Activated CD8-positive, alpha-beta T cell treated with anti-CD3 and anti-CD28 coated beads for 36 hours (primary cell): Measurements from ENCODE around the gene KCTD16. TPM values are rescaled to one million over a fixed set of nuclear protein-coding genes. Genes with fewer than 3 reads are reported as not detected.

Experiments used
- ATAC-seq: fragments of 200-7000 bp; cut with Tn5 transposase; one replicate; pipeline ENCODE4 v1.10.0; 2021; ENCODE audit warnings: mild to moderate bottlenecking, moderate library complexity
- CTCF ChIA-PET: fragments of 350-600 bp; sonication (Branson Sonifier 250); formaldehyde crosslinking; loops from one replicate; lab custom pipeline; 2021; ENCODE audit warnings: antibody characterized with exemption; lab: Charles Lee
- POLR2A ChIA-PET: fragments of 350-600 bp; sonication (Branson Sonifier 250); formaldehyde crosslinking; loops from one replicate; lab custom pipeline; 2021; ENCODE audit warnings: antibody characterized with exemption; lab: Charles Lee
- DNase-seq: peaks from one replicate; pipeline ENCODE4 v3.0.0-alpha.2; 2020
- H3K27ac Mint-ChIP-seq: one replicate; pipeline ENCODE4 v1.8.0; 2021; ENCODE audit warnings: mild to moderate bottlenecking, mixed read lengths
- H3K27me3 Mint-ChIP-seq: one replicate; pipeline ENCODE4 v1.8.0; 2021; ENCODE audit warnings: mixed read lengths
- H3K36me3 Mint-ChIP-seq: one replicate; pipeline ENCODE4 v1.8.0; 2021; ENCODE audit warnings: low read depth, mixed read lengths
- H3K4me1 Mint-ChIP-seq: one replicate; pipeline ENCODE4 v1.8.0; 2021; ENCODE audit warnings: low read depth, mixed read lengths
- H3K4me3 Mint-ChIP-seq: one replicate; pipeline ENCODE4 v1.8.0; 2021; ENCODE audit warnings: mild to moderate bottlenecking, moderate library complexity, mixed read lengths
- H3K9me3 Mint-ChIP-seq: one replicate; pipeline ENCODE4 v1.8.0; 2021; ENCODE audit warnings: mixed read lengths
- intact Hi-C: fragments of 100-400 bp; cut with micrococcal nuclease; formaldehyde crosslinking; loops from one replicate; pipeline ENCODE4 v1.10.0; 2022
- total RNA-seq, 2 experiments: library from RNA; stranded (reverse); gene quantifications; one replicate each; pipeline ENCODE4 v1.2.3, GENCODE V29; 2021
- TF ChIP-seq, protein P1 (sequence below): fragments of 200-600 bp; IDR thresholded peaks from one replicate; pipeline ENCODE4 v1.8.0; 2022; ENCODE audit warnings: antibody characterized with exemption, mild to moderate bottlenecking

Gene KCTD16
- total RNA-seq, 2 experiments from 2014 or later: 0.27 to 0.29 TPM

DNA sequence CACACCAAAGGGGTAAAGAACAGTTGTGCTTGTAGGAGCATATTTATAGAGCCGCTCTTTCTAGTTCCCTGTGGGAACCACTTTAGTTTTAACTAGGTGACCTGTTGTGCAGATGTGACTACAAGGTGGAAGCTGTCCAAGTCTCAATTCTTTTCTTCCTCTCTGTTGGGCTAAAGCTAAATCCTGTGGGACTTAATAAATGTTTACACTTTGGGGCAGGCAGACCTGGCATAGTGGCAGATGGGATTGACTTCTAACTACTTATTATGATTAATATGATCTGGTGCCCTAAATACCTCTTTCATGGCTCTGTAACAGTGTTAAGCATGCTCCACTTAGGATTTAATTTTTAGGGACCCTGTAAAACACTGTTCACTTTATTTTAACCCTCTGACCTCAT is 265.3 kb downstream of the KCTD16 start:
- H3K27me3 Mint-ChIP-seq: no peaks in the 10 kb centered on the region
- ChIA-PET CTCF (no interaction called here), POLR2A (no interaction called here)
- no peak overlapping the region for H3K27ac Mint-ChIP-seq
- peaks cover 19% of the 10 kb centered on the region for H3K9me3 Mint-ChIP-seq
- H3K36me3 Mint-ChIP-seq: no peaks in the 10 kb centered on the region
- H3K4me3 Mint-ChIP-seq: no peak overlapping the region
- no peaks in the 10 kb centered on the region for H3K4me1 Mint-ChIP-seq
- DNase-seq: no peak
- intact Hi-C loops: no loop called here
- TF ChIP-seq, protein P1, sequence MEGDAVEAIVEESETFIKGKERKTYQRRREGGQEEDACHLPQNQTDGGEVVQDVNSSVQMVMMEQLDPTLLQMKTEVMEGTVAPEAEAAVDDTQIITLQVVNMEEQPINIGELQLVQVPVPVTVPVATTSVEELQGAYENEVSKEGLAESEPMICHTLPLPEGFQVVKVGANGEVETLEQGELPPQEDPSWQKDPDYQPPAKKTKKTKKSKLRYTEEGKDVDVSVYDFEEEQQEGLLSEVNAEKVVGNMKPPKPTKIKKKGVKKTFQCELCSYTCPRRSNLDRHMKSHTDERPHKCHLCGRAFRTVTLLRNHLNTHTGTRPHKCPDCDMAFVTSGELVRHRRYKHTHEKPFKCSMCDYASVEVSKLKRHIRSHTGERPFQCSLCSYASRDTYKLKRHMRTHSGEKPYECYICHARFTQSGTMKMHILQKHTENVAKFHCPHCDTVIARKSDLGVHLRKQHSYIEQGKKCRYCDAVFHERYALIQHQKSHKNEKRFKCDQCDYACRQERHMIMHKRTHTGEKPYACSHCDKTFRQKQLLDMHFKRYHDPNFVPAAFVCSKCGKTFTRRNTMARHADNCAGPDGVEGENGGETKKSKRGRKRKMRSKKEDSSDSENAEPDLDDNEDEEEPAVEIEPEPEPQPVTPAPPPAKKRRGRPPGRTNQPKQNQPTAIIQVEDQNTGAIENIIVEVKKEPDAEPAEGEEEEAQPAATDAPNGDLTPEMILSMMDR: no peak
- ATAC-seq: no peak

DNA sequence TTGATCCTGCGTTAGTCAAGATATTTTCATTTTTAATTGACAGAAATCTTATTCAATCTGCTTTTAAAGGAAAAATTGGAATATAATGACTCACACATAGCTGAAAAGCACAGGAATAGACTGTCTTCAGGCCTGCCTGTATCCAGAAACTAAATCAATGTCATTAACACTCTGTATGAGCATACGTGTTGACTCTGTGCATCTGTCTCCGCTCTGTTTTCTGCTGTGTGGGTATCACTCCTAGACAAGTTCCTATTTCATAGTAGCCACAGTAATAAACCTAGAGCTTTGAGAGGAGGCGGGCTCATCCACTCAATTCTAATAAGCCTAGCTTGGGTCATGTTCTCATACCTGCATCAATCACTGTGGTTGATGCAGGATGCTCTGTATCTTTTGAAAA is 267.6 kb downstream of the KCTD16 start:
- no peaks in the 10 kb centered on the region for H3K36me3 Mint-ChIP-seq
- POLR2A ChIA-PET: no interaction called here
- H3K4me1 Mint-ChIP-seq: no peaks in the 10 kb centered on the region
- peaks cover 29% of the 10 kb centered on the region for H3K9me3 Mint-ChIP-seq
- no peaks in the 10 kb centered on the region for H3K27me3 Mint-ChIP-seq
- H3K27ac Mint-ChIP-seq: no peak overlapping the region
- no peak overlapping the region for H3K4me3 Mint-ChIP-seq
- CTCF ChIA-PET: no interaction called here
- ATAC-seq: no peak
- TF ChIP-seq, protein P1: no peak
- intact Hi-C loops: no loop called here
- DNase-seq: no peak

DNA sequence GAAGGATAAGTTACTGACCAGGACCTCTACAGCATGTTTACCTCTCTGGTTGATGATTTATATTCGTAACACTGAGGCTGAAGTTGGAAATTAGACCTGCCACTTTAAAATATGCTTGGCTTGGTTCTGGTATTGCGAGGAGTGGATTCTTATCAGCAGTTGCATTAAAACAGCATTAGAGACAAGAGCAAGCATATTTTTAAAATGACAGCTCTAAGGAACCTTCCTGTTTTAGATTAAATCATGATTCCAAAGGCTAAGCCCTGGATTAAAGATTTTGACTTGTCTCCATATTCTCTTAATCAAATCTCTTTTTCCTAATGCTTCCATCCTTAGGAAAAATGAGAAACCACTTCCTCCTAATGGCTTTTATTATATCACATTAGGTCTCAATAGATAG is 277.8 kb downstream of the KCTD16 start:
- H3K27ac Mint-ChIP-seq: no peak overlapping the region
- peaks cover 3% of the 10 kb centered on the region for H3K9me3 Mint-ChIP-seq
- no peak overlapping the region for H3K4me3 Mint-ChIP-seq

DNA sequence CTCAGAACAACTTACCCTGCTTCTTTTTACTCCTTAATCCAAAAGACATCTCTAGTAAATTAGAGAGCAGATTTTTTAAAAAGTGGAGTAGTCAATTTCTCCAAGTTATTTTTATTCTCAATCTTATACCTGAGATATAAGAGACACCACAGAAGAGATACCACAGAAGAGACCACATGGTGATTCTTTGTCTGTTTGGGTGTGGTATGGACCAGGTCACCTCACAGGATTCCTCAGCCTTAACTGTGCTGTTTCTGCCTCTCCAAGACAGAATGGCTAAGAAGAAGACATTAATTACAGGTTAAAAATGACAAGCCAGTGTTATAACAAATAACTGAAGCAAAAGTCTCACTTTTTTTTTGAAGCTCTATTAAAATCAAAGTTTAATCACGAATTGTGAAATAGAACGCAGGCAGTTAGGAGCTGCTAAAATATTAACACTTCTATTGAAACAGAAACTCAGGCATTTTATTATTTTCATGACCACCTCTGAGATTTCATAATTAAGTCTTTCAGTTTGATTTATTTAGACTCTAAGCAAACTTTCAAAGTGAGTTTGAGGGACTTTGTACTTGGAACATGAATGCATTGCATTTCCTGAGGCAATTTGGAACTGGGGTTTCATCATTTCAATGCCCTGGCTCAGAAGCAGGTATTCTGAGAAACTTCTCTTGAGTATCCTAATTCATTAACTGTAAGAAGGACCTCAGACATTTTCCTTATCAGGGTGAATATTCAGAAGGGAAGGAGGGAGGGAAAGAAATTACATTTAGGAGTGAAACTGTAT is 280.7 kb downstream of the KCTD16 start:
- intact Hi-C loops: no loop called here
- Mint-ChIP-seq H3K27me3 (no peaks in the 10 kb centered on the region), H3K4me3 (no peak overlapping the region), H3K27ac (no peak overlapping the region), H3K4me1 (no peaks in the 10 kb centered on the region), H3K9me3 (peaks cover 2% of the 10 kb centered on the region), H3K36me3 (no peaks in the 10 kb centered on the region)
- POLR2A ChIA-PET: no interaction called here
- ATAC-seq: no peak
- TF ChIP-seq, protein P1: no peak
- no peak for DNase-seq
- CTCF ChIA-PET: no interaction called here

More for the DNA sequence above, 277.8 kb downstream of the KCTD16 start:
- DNase-seq: no peak
- CTCF ChIA-PET: no interaction called here
- no peak for ATAC-seq
- no peaks in the 10 kb centered on the region for H3K4me1 Mint-ChIP-seq
- TF ChIP-seq, protein P1: no peak
- intact Hi-C loops: no loop called here
- POLR2A ChIA-PET: no interaction called here
- H3K27me3 Mint-ChIP-seq: no peaks in the 10 kb centered on the region
- H3K36me3 Mint-ChIP-seq: no peaks in the 10 kb centered on the region

DNA sequence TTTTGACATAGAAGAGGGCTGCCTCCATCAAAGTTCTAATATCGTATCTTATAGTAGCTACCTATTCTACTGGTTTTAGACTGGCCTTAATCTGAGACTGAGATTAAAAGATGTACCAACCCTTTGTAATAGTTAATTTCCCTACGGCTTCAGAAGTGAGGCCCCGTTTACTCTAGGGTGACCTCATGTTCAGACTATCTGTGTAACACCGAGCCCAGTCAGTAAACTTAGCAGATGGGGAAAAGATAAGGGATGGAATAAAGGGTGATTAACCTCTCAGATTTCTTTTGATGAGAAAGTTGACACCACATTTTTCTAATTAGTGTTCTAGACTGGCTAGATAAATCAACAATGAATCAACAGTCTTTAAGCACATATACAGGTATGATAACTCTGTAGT is 283.1 kb downstream of the KCTD16 start:
- no peaks in the 10 kb centered on the region for H3K36me3 Mint-ChIP-seq
- H3K4me3 Mint-ChIP-seq: no peak overlapping the region
- DNase-seq (no peak), ATAC-seq (no peak)
- CTCF ChIA-PET: interaction anchor here (0.6 kb wide), 1 partner anchor 574 kb away, joined by 3 read pairs; no protein-coding TSS in a partner anchor
- intact Hi-C loops: no loop called here
- no peaks in the 10 kb centered on the region for H3K27me3 Mint-ChIP-seq
- POLR2A ChIA-PET: no interaction called here
- no peak overlapping the region for H3K27ac Mint-ChIP-seq
- TF ChIP-seq, protein P1: no peak
- peaks cover 2% of the 10 kb centered on the region for H3K9me3 Mint-ChIP-seq
- no peaks in the 10 kb centered on the region for H3K4me1 Mint-ChIP-seq
